Neural cell (in vitro differentiated cells): ENCODE measurements around the gene NOP56.

Experiments
- CTCF ChIP-seq: fragments of 450-650 bp; IDR thresholded peaks from 2 replicates; pipeline ENCODE4 v1.5.1; 2014; ENCODE audit warnings: antibody characterized with exemption, mild to moderate bottlenecking, moderate library complexity; ENCODE audit not compliant: poor library complexity, severe bottlenecking
- MXI1 ChIP-seq: fragments of 450-650 bp; conservative IDR thresholded peaks from 2 replicates; pipeline ENCODE4 v1.6.1; 2014; ENCODE audit warnings: antibody characterized with exemption, mild to moderate bottlenecking; ENCODE audit not compliant: poor library complexity, severe bottlenecking
- RAD21 ChIP-seq: fragments of 450-650 bp; conservative IDR thresholded peaks from 2 replicates; pipeline ENCODE4 v1.6.1; 2014; ENCODE audit warnings: antibody characterized with exemption, mild to moderate bottlenecking, moderate library complexity
- SMC3 ChIP-seq: fragments of 450-650 bp; conservative IDR thresholded peaks from 2 replicates; pipeline ENCODE4 v1.6.1; 2014; ENCODE audit warnings: antibody characterized with exemption, mild to moderate bottlenecking, moderate library complexity; ENCODE audit not compliant: poor library complexity

DNA sequence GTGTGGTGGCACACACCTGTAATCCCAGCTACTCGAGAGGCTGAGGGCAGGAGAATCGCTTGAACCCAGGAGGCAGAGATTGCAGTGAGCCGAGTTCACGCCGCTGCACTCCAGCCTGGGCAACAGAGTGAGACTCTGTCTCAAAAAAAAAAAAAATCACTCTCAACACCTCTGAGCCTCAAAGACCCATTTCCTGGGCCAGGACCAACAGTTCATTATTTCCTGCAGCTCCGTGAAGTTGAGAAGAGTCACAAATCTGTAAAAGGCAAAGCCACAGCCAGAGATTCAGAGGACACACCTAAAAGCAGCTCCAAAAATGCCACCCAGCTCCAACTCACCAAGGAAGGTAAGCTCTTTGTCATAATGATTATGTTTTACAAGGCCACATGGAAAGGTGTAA is 15.2 kb upstream of the NOP56 start:
- TF ChIP-seq RAD21 (no peak), CTCF (no peak), SMC3 (no peak), MXI1 (no peak)
